Measurements from ENCODE around the gene OR5J2. TPM values are rescaled to one million over a fixed set of nuclear protein-coding genes. Genes with fewer than 3 reads are reported as not detected.
"Not testable (repeated sequence)": the region's sequence is repeated elsewhere in the genome, so short reads cannot be mapped to it uniquely, and the experiment has no call there.

Gene OR5J2
- total RNA-seq, 2 experiments from 2014 or later = not detected

DNA sequence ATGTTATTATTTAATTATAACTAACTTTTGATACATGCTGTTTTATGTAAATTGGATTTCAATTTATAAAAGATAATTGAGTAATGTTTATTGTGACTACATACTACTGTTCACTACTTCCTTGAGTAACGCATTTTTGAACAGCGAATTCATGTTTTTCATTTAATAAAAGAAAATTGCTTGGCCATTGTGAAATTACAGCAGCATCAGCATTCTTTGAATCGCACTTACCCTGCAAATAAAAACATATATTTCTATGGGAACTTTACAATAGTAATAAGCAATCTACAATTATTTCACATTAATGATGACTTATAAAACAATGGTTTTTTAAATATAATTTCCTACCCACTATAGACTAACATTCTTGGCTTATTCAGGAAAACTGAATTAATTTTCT, 20.3 kb downstream of the OR5J2 start:
- ChIA-PET POLR2A (no interaction called here), CTCF (no interaction called here)
- intact Hi-C loops (cut with micrococcal nuclease) = no loop called here
- no peak overlapping the region for H3K27ac Mint-ChIP-seq
- H3K4me1 Mint-ChIP-seq (ENCODE audit: low read depth) = no peaks in the 10 kb centered on the region
- no peaks in the 10 kb centered on the region for H3K27me3 Mint-ChIP-seq
- DNase-seq (no peak), ATAC-seq (no peak)
- no peak overlapping the region for H3K4me3 Mint-ChIP-seq
- TF ChIP-seq, protein P1, sequence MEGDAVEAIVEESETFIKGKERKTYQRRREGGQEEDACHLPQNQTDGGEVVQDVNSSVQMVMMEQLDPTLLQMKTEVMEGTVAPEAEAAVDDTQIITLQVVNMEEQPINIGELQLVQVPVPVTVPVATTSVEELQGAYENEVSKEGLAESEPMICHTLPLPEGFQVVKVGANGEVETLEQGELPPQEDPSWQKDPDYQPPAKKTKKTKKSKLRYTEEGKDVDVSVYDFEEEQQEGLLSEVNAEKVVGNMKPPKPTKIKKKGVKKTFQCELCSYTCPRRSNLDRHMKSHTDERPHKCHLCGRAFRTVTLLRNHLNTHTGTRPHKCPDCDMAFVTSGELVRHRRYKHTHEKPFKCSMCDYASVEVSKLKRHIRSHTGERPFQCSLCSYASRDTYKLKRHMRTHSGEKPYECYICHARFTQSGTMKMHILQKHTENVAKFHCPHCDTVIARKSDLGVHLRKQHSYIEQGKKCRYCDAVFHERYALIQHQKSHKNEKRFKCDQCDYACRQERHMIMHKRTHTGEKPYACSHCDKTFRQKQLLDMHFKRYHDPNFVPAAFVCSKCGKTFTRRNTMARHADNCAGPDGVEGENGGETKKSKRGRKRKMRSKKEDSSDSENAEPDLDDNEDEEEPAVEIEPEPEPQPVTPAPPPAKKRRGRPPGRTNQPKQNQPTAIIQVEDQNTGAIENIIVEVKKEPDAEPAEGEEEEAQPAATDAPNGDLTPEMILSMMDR (IDR thresholded peaks at IDR 0.05) = no peak
- H3K36me3 Mint-ChIP-seq (ENCODE audit: low read depth) = no peaks in the 10 kb centered on the region
- peaks cover 9% of the 10 kb centered on the region for H3K9me3 Mint-ChIP-seq

DNA sequence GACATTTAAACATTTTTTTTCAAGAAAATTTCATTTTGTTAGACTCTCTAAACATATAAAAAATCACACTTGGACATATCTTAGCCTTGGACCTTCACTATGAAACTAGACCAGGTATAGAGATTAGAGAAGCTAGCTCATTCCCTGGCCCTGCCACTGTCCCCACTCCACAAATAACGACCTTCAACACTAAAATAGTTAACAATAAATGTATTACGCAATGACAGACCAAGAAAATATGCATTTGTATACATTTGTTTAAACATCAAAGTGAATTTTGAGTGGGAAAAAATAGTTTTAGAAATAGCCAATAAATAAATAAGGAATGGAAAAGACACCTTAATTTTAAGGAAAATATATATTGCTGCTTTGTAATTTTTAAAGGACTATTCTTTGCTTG, 20.9 kb downstream of the OR5J2 start:
- no peak overlapping the region for H3K27ac Mint-ChIP-seq
- H3K27me3 Mint-ChIP-seq = no peaks in the 10 kb centered on the region
- peaks cover 7% of the 10 kb centered on the region for H3K9me3 Mint-ChIP-seq
- ChIA-PET CTCF (no interaction called here), POLR2A (no interaction called here)
- intact Hi-C loops (cut with micrococcal nuclease) = no loop called here
- no peaks in the 10 kb centered on the region for H3K4me1 Mint-ChIP-seq (ENCODE audit: low read depth)
- no peaks in the 10 kb centered on the region for H3K36me3 Mint-ChIP-seq (ENCODE audit: low read depth)
- no peak overlapping the region for H3K4me3 Mint-ChIP-seq
- TF ChIP-seq, protein P1 (IDR thresholded peaks at IDR 0.05) = no peak
- no peak for DNase-seq
- no peak for ATAC-seq

DNA sequence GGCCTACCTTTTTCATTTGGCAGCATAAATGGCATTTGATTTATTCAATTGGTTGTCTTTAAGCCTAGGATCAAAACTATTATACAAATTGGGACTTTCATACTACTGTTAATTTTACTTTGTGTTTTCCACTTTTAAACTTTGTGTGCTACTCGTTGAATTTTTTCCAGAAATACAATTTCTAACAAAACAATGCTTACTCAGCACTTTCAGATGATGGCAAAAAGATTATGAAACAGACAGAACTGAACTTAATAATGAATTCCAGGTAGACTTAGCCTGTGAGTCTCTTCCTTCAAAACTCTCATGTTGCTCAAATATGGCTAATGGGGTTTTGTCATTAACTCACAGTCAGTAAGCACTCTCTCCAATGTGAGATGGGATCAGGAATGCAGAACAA, 31.4 kb downstream of the OR5J2 start:
- H3K9me3 Mint-ChIP-seq = peaks cover 26% of the 10 kb centered on the region
- ChIA-PET CTCF (no interaction called here), POLR2A (no interaction called here)
- H3K4me3 Mint-ChIP-seq = no peak overlapping the region
- H3K4me1 Mint-ChIP-seq (ENCODE audit: low read depth) = no peaks in the 10 kb centered on the region
- H3K27ac Mint-ChIP-seq = no peak overlapping the region
- no peaks in the 10 kb centered on the region for H3K36me3 Mint-ChIP-seq (ENCODE audit: low read depth)
- DNase-seq (no peak), ATAC-seq (no peak)
- no peaks in the 10 kb centered on the region for H3K27me3 Mint-ChIP-seq
- TF ChIP-seq, protein P1 (IDR thresholded peaks at IDR 0.05) = no peak
- intact Hi-C loops (cut with micrococcal nuclease) = no loop called here

DNA sequence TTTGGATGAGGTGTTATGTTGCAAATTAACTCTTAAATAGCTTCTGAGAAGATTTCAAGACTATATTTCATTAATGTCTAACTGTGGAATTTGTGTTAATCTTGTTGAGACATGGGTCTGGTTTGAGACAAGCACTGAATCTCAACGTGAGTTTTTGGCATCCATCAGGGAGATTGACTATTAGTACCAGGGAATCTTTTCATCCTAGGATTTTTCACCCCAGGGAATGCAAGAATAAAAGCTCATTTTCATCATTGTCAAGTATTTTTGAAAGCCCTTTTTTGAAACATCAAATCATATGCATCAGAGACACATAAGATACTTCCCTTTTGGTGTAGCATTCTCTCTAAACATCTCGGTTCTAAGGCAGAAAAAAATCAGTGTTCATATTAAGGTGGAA, 38.1 kb downstream of the OR5J2 start:
- Mint-ChIP-seq H3K4me3 (no peak overlapping the region), H3K4me1 (ENCODE audit: low read depth) (no peaks in the 10 kb centered on the region), H3K27me3 (no peaks in the 10 kb centered on the region), H3K9me3 (peaks cover 21% of the 10 kb centered on the region), H3K27ac (no peak overlapping the region), H3K36me3 (ENCODE audit: low read depth) (no peaks in the 10 kb centered on the region)
- ChIA-PET POLR2A (no interaction called here), CTCF (no interaction called here)
- no peak for ATAC-seq
- no peak for DNase-seq
- intact Hi-C loops (cut with micrococcal nuclease) = no loop called here
- TF ChIP-seq, protein P1 (IDR thresholded peaks at IDR 0.05) = no peak

DNA sequence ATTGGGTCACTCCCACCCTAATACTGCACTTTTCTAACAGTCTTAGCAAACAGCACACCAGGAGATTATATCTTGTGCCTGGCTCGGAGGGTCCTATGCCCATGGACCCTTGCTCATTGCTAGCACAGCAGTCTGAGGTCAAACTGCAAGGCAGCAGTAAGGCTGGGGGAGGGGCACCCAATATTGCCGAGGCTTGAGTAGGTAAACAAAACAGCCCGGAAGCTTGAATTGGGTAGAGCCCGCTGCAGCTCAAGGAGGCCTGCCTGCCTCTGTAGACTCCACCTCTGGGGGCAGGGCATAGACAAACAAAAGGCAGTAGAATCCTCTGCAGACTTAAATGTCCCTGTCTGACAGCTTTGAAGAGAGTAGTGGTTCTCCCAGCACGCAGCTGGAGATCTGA, 43.3 kb downstream of the OR5J2 start:
- POLR2A ChIA-PET; H3K27ac Mint-ChIP-seq; DNase-seq; H3K4me1 Mint-ChIP-seq (ENCODE audit: low read depth); H3K27me3 Mint-ChIP-seq; H3K4me3 Mint-ChIP-seq; CTCF ChIA-PET; H3K36me3 Mint-ChIP-seq (ENCODE audit: low read depth); ATAC-seq; intact Hi-C loops (cut with micrococcal nuclease): not testable (repeated sequence)
- H3K9me3 Mint-ChIP-seq = peaks cover 15% of the 10 kb centered on the region

Other genes with a start within 250 kb of the OR5J2 start
- not detected for gene OR5I1, start 240.2 kb upstream of the OR5J2 start, total RNA-seq
- gene OR10AG1, start 206.7 kb upstream of the OR5J2 start, total RNA-seq = not detected
- not detected for gene OR5F1, start 182.0 kb upstream of the OR5J2 start, total RNA-seq
- gene OR5AS1, start 149.0 kb upstream of the OR5J2 start, total RNA-seq = not detected
- gene OR8I2, start 83.3 kb upstream of the OR5J2 start, total RNA-seq = not detected
- not detected for gene OR8H2, start 72.9 kb upstream of the OR5J2 start, total RNA-seq
- not detected for gene OR8H3, start 54.2 kb upstream of the OR5J2 start, total RNA-seq
- gene OR8J3, start 36.4 kb upstream of the OR5J2 start, total RNA-seq = not detected
- gene OR8K5, start 16.3 kb upstream of the OR5J2 start, total RNA-seq = not detected
- not detected for gene OR5T2, start 57.6 kb downstream of the OR5J2 start, total RNA-seq
- not detected for gene OR5T3, start 75.6 kb downstream of the OR5J2 start, total RNA-seq
- gene OR5T1, start 97.5 kb downstream of the OR5J2 start, total RNA-seq = not detected
- gene OR8H1, start 115.6 kb downstream of the OR5J2 start, total RNA-seq = not detected
- gene OR8K3, start 138.5 kb downstream of the OR5J2 start, total RNA-seq = not detected
- gene OR8K1, start 169.4 kb downstream of the OR5J2 start, total RNA-seq = not detected
- not detected for gene OR8J1, start 177.7 kb downstream of the OR5J2 start, total RNA-seq
- gene OR8U1, start 199.0 kb downstream of the OR5J2 start, total RNA-seq = not detected
- gene OR5AL1, start 236.1 kb downstream of the OR5J2 start, total RNA-seq = not detected

Measured in activated CD8-positive, alpha-beta T cell treated with anti-CD3 and anti-CD28 coated beads for 36 hours (primary cell).